ENCODE data around the gene ATP2B3.

The ATP2B3 gene

GRCh38 chrX:153620576-153620975, 103.1 kb downstream of the ATP2B3 start:
- Histone ChIP-seq H2AFZ (ENCODE audit: low read depth) (no peak overlapping the region), H4K20me1 (ENCODE audit: insufficient read depth) (no peaks in the 10 kb centered on the region), H3K79me2 (ENCODE audit: insufficient read depth, low read depth) (no peaks in the 10 kb centered on the region), H3K27ac (no peak overlapping the region), H3K27me3 (ENCODE audit: insufficient read depth, low read depth) (peaks cover 48% of the 10 kb centered on the region), H3K4me3 (IDR thresholded peaks at IDR 0.05; ENCODE audit: insufficient read depth, low read depth, low read length) (no peak overlapping the region), H3K9ac (no peak overlapping the region), H3K4me2 (no peak overlapping the region), H3K36me3 (ENCODE audit: insufficient read depth) (no peaks in the 10 kb centered on the region), H3K4me1 (ENCODE audit: low read depth, poor library complexity, severe bottlenecking) (no peaks in the 10 kb centered on the region)
- no peak for TF ChIP-seq CTCF (conservative IDR thresholded peaks at IDR 0.05; ENCODE audit: low read depth, low read length)

DNA sequence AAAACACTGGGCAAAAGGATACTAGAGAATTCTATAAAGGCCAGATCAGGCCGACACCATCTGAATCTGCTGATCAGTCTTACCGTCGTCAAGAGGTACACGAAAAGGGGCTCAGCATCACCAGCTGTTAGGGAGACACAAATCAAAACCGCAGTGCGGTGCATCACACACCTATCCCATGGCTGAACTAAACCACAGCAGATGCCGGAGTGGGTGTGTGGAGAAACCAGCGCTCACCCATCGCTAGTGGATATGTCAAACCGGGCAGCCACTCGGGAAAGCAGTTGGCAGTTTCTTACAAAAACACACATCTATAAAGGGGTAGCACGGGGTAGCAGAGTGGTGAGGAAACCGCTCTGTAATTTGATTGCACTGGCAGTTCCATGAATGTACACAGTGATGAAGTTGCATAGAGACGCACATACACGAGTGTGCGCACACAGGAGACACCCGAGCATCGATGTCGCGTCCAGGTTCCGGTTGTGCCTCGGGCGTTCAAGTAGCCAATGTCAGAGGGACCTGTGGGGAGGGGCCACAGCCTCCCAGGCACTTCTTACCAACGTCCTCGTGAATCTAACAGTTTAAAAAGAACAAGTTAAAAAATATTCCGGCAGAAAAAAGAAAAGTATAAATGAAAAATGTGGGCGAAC, 104.6 kb downstream of the ATP2B3 start:
- no peaks in the 10 kb centered on the region for H4K20me1 ChIP-seq (ENCODE audit: insufficient read depth)
- no peaks in the 10 kb centered on the region for H3K4me1 ChIP-seq (ENCODE audit: low read depth, poor library complexity, severe bottlenecking)
- H3K9ac ChIP-seq = no peak overlapping the region
- H2AFZ ChIP-seq (ENCODE audit: low read depth) = no peak overlapping the region
- H3K27me3 ChIP-seq (ENCODE audit: insufficient read depth, low read depth) = peaks cover 58% of the 10 kb centered on the region
- no peak for TF ChIP-seq CTCF (conservative IDR thresholded peaks at IDR 0.05; ENCODE audit: low read depth, low read length)
- no peak overlapping the region for H3K27ac ChIP-seq
- H3K4me2 ChIP-seq = no peak overlapping the region
- no peaks in the 10 kb centered on the region for H3K36me3 ChIP-seq (ENCODE audit: insufficient read depth)
- H3K4me3 ChIP-seq (IDR thresholded peaks at IDR 0.05; ENCODE audit: insufficient read depth, low read depth, low read length) = no peak overlapping the region
- no peaks in the 10 kb centered on the region for H3K79me2 ChIP-seq (ENCODE audit: insufficient read depth, low read depth)

DNA sequence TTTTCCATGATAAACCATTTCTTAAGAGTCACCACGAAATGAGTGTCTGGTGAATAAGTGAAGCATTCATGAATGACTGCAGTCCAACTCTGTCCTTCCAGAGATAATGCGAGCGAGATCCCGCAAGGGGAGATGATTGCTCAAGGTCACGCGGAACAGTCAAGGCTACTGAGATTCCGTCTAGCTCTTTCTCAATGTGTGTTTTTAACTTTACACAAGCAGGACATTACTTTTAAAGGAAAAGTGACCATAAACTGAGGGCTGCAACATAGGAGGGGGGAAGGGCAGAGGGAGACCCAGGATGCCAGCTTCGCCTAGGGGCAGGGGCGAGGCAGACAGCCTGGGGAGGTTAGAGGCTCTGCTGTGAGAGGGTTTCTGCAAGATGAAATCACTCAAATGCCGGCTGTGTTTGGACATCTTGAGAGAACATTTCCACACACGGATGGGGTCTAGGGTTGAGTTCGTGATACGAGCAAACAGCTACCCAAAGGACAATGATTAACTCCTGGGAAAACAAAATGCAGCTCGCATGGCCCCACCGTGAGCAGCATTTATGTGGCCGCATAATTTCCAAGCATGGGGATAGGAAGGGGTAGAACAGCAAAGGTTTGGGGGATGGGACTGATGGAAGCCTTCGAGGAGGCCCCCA, 105.3 kb downstream of the ATP2B3 start:
- no peaks in the 10 kb centered on the region for H3K79me2 ChIP-seq (ENCODE audit: insufficient read depth, low read depth)
- no peak overlapping the region for H3K4me2 ChIP-seq
- H3K27me3 ChIP-seq (ENCODE audit: insufficient read depth, low read depth) = peaks cover 56% of the 10 kb centered on the region
- H3K4me1 ChIP-seq (ENCODE audit: low read depth, poor library complexity, severe bottlenecking) = no peaks in the 10 kb centered on the region
- no peak overlapping the region for H3K4me3 ChIP-seq (IDR thresholded peaks at IDR 0.05; ENCODE audit: insufficient read depth, low read depth, low read length)
- H2AFZ ChIP-seq (ENCODE audit: low read depth) = no peak overlapping the region
- no peak overlapping the region for H3K9ac ChIP-seq
- H4K20me1 ChIP-seq (ENCODE audit: insufficient read depth) = no peaks in the 10 kb centered on the region
- H3K27ac ChIP-seq = no peak overlapping the region
- no peak for TF ChIP-seq CTCF (conservative IDR thresholded peaks at IDR 0.05; ENCODE audit: low read depth, low read length)
- H3K36me3 ChIP-seq (ENCODE audit: insufficient read depth) = no peaks in the 10 kb centered on the region

DNA sequence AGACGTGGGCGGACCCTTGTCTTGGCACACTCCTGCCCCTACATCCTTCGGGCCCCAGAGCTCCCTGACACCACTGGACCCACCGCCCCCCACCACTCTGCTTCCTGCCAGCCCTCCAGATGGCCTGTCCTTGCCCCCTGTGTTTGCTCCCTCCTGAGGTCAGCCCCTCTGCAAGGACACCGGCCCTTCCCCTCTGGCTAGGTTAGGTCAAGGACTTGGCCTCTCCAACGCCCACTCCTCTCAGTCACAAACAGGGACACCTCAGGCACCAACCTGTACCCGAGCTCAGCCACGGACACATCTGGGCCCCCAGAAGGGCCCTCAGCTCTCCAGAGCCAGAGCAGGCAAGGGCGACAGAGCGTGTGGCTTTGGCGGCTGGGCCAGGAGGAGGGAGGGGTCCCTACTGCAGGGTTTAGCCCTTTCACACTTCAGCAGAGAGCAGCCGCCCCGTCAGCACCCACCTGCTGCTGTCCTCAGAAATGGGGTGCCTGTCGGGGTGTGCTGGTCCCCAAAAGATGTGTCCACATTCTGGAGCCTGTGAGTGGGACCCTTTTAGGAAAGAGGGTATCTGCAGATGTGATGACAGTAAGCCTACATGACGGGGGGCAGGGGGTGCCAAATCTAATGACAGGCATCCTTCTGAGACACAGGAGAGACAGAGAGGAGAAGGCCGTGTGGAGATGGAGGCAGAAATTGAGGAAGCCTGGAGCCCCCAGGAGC, 106.0 kb downstream of the ATP2B3 start:
- no peak overlapping the region for H3K4me2 ChIP-seq
- H3K4me1 ChIP-seq (ENCODE audit: low read depth, poor library complexity, severe bottlenecking) = no peaks in the 10 kb centered on the region
- H2AFZ ChIP-seq (ENCODE audit: low read depth) = no peak overlapping the region
- TF ChIP-seq CTCF (conservative IDR thresholded peaks at IDR 0.05; ENCODE audit: low read depth, low read length) = no peak
- no peaks in the 10 kb centered on the region for H3K79me2 ChIP-seq (ENCODE audit: insufficient read depth, low read depth)
- H3K27ac ChIP-seq = no peak overlapping the region
- peaks cover 52% of the 10 kb centered on the region; the same call in 1 of the 2 replicates for H3K27me3 ChIP-seq (ENCODE audit: insufficient read depth, low read depth)
- H4K20me1 ChIP-seq (ENCODE audit: insufficient read depth) = no peaks in the 10 kb centered on the region
- no peak overlapping the region for H3K4me3 ChIP-seq (IDR thresholded peaks at IDR 0.05; ENCODE audit: insufficient read depth, low read depth, low read length)
- H3K36me3 ChIP-seq (ENCODE audit: insufficient read depth) = no peaks in the 10 kb centered on the region
- no peak overlapping the region for H3K9ac ChIP-seq

Measured in KMS-11 (cell line).